HG02870 (cell line): ENCODE data around the gene ATOH8.

Experiments
- ATAC-seq: cut with Tn5 transposase; IDR thresholded peaks from one replicate; pipeline ENCODE4 v1.9.1; 2021; ENCODE audit warnings: mild to moderate bottlenecking, moderate library complexity; ENCODE audit not compliant: unreplicated experiment

ATOH8 gene

GRCh38 chr2:85736456-85737355 is 17.1 kb upstream of the ATOH8 start:
- ATAC-seq: no peak

GRCh38 chr2:85737481-85737880 is 16.3 kb upstream of the ATOH8 start:
- ATAC-seq: no peak

GRCh38 chr2:85737961-85738360 is 15.8 kb upstream of the ATOH8 start:
- ATAC-seq: no peak

DNA sequence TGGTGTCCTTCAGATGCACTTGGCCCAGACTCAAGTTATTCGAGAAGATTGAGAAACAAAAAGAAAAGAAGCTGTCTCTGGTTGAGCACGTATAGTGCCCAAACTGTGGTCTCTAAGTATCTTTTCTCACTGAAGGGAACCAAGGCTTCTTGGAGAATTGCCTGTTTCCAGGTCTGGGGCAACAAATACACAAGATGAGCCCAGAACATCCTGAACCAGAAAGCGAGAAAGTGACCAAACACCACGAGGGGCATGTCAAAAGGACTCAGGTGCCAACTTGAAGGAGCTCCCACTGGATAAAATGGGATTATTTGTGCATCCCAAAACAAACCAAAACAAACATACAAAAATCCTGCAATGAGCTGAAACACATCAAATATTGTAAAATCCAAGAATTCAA is 13.6 kb upstream of the ATOH8 start:
- ATAC-seq: no peak

GRCh38 chr2:85741211-85741832 is 12.5 kb upstream of the ATOH8 start:
- no peak for ATAC-seq

DNA sequence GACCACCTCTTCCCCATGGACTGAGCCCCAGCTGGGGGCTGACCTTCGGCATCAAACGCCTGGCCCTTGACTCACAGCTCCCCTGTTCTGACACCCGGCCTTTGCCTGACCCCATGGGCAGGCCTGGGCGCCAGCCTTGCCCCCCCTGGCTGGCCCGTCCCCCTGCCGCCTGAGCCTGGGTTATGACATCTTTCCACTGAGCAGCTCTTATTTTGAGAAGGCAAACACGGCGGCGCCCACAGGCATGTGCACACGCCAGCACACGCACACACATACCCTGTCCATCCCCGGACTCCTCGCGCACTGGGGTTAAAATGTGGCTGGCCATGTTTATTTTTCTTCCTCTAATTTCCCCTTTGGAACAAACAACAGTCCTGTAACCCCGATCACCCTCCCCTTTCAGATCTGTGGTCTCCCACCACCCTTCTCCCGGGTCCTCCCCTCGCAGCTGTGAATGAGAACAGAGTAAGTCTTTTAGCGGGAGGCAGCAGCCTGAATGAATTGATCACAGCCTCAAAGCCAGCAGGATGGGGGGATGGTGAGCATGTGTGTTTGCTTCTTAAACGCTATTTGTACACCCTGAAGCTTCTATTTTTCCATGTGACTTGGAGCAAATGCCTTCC is 11.8 kb upstream of the ATOH8 start:
- ATAC-seq: no peak

- no peak for ATAC-seq
Observed at GRCh38 chr2:85743304-85743978, 10.3 kb upstream of the ATOH8 start.

GRCh38 chr2:85744055-85744454 is 9.7 kb upstream of the ATOH8 start:
- no peak for ATAC-seq

DNA sequence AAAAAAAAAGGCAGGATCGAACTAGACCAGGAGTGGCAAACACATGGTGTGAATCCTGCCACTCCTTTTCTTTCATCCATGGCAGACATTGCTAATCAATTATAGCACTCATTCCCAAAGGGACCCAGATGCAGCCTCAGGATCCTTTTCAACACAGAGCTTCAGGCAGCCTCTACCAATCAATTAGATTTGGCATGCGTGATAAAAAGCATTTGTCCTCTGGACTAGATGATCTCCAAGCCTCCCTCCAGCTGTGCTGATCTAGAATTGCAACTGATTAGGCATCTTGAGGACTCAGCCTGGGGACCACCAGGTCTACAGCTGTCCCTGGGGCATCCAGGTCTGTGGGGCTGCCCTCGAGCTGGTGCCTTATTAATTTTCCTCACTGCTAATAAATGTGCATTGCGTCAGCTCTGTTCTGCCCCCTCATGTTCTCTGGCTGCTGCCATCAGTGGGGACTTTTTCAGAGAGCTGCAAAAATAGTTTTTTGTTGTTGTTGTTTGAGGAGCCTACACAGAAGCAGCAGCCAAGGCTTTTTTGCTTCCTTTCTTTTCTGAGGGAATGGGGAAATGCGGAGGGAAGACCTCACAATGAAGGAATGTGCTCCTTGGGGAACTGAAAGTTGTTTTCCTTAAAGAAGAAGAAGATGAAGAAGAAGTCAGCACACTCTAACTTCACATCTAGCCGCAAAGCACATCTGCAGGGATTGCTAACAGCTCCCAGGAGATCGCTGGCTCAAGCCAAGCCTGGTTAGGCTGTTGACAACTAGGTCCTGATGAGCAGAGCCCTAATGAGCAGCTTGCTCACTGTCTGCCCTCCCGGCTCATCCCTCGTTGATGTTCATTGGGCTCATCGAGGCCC is 8.8 kb upstream of the ATOH8 start:
- no peak for ATAC-seq

DNA sequence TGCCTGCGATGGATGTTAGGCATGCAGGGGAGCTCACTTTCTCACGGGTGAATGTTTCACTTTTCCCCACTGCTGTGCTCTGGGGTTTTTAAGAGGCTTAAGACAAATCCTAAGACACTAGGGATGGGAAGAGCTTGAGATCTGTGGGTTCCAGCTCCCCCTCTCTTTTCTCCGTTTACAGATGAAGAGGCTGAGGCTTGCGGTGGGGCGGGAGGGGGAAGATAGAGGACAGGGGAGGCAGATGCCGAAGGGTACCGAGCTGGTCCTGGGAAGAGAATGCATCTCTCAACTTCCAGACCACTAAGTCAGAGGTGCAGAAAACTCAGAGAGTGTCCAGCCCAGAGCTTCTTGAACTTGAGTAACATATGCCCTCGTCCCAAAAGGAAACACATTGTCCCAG is 8.2 kb upstream of the ATOH8 start:
- no peak for ATAC-seq

DNA sequence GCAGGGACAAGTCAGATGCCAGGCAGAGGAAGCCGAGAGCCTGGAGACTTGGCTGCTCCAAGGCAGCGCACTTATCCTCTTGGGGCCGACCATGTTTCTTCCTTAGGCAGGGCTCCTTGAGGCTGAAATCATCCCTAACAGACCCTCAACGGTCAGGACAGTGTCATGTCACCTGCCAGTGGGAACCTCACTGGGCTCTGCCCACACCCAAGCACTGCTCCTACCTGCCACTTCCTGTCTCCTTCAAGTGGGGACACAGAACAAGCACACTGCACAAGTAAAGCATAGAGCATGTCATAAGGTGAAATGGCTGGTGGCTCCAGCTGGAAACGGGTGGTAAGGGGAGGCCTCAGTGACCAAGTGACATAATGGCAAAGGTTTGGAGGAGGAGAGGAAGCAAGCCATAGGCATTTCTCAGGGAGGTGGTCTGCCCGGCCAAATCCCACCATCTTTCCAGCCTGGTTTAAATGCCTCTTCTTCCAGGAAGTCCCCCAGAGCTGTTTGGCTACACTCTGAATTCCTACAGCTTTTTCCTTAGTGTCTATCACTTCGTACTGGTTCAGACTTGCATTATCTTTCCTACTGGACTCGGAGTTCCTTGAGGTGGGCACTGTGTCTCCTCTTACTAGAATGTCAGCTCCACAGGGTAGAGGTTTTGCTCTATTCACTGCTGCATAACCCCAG is 7.3 kb upstream of the ATOH8 start:
- ATAC-seq: no peak

GRCh38 chr2:85747441-85747840 is 6.3 kb upstream of the ATOH8 start:
- ATAC-seq: no peak

DNA sequence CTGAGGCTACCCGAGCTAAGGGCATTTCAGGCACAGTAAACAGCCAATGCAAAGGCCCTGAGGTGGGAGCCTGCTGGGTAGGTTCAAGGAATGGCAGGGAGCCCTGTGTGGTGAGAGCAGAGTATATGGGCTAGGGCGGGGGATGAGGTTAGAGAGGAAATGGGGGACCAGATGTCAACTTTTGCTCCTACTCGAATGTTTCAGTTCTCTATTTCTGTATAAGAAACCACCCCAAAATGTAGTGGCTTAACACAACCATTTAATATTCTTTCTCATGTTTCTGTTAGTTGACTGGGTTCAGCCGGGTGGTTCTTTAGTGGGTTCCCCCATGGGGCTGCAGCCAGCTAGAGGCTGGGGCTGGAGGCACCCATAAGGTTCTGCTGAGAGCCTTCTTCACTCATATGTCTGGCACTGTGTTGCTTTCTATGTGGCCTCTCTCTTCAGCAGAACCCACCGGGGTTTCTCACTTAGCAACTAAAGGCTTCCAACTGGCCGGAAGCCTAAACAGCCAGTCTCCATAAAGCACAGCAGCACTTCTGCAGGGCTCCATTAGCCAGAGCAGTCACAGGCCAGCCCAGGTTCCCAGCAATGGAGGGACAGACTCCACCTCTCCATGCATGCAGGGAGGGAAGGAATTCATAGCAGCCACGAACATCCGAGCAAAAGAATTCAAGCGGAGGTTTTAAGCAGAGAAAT is 5.6 kb upstream of the ATOH8 start:
- ATAC-seq: no peak

DNA sequence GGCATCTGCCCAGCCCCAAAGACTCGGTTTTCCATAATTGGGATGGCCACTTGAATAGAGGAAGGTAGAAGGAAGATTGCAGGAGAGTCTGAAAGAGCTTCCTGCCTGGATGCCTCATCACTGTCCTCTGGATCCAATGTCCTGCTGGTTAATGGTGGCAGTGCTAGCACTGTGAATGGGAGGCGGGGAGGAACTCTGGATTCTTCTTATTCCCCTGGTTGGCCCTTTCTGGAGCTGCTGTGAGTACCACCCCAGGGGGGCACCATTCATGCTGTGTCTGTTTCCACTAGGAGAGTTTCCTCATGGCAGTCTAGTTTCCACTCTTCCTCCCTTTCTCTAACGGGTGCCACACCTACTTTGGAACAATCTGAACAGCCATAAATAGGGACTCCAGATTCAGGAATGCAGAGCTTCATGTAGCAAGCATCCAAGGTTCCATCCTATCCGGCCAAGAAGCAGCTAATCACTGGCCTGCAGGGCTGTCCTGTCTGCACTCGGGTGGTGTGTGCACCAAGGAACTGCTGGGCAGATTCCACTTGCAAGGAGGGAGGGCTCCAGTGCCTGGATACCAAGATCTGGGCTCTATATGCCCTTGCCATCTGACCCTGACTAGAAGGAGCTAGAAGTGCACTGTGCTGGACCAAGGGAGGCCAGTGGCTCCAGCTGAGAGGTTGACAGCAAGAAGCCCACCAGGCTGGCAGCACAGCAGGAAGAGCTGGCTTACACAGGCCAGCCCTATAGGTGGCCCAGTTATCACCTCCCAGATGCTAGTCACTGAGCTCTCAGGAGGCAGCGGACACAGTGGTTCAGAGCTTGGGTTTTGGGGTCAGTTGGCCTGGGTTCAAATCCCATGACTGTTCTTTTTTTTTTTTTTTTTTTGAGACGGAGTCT is 4.6 kb upstream of the ATOH8 start:
- ATAC-seq: no peak

DNA sequence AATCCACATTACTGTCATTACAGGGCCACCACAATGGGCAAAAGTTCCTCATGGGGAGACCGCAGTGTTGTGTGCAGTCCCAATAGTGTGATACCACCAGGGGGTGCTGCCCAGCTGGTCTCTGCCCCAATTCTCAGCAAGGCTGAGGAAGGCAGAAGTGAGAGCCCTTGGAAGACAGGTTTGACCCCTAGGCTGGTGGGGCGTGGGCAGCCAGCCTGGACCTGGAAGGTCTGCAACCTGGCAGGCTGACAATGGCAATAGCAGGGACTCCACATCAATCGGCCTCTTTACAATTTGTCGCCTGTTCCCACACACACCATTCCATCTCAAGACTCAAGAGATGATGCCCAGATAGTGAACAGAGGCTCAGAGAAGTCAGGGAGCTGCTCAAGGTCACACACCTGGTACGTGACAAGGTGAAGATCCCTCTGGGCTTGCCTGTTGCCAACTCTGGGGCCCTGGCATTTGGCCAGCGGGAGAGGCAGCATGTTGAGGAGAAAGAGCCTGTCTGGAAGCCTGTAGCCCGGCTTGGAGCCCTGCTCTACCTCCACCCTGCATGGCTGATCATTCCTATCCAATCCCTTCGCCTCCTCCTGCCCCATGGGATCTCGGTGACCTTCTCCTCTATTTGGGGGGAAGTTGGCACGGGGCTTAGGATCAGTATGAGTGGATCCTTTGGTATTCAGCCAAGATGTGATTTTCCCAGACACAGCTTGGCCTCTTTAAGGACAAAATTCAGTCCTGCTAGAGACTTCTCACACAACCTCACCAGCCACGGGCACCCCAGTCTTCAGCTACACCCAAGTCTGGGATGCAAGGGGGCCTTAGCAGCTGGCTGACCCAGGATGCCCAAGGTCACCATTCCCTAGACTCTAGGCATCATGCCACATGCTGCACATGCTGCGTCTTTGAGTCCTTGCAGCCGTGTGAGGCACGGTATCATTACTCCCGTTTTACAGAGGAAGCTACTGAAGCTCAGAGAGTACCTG is 2.9 kb upstream of the ATOH8 start:
- ATAC-seq: no peak

- ATAC-seq: no peak
Observed at GRCh38 chr2:85751627-85752026, 2.2 kb upstream of the ATOH8 start.

DNA sequence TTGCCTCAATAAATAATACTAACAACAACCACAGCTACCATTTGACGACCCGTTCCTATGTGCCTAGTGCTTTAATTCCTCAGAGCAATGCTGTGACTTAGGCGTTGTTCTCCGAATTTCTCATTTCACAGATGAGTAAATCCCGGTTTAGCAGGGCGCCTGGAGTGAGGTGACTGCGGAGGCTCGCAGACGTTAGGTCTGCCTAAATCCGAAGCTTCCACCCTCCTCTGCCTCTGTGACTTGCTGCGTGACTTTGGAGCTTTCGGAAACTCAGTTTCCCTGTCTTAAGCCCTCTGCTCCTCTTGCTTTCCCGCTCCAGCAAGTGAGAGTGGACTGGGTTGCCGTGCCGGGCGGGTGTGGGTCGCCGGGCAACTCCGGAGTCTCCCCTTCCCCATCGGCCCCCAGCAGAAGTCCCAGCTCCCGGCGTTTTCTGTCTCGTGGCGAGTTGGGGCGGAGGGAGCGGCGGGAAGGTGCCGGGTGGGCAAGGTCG is 711 bp upstream of the ATOH8 start:
- ATAC-seq: no peak
